Lower lobe of right lung (tissue), 2 donors: ENCODE measurements around the gene ATP13A3. TPM values are rescaled to one million over a fixed set of nuclear protein-coding genes. Genes with fewer than 3 reads are reported as not detected.

Experiments
- ATAC-seq, 2 donors: fragments of 200-7000 bp; cut with Tn5 transposase; one replicate each; pipeline ENCODE4 v1.9.1; 2020 to 2022; ENCODE audit warnings: mild to moderate bottlenecking in 2 of 2, moderate library complexity in 2 of 2
- DNase-seq: peaks from one replicate; pipeline ENCODE4 v3.0.0-alpha.2; 2020
- H3K27ac ChIP-seq: fragments of 200-600 bp; one replicate; pipeline ENCODE4 v1.8.0; 2022
- H3K27me3 ChIP-seq: fragments of 200-600 bp; one replicate; pipeline ENCODE4 v1.8.0; 2022; ENCODE audit warnings: low read depth
- H3K36me3 ChIP-seq: fragments of 200-600 bp; one replicate; pipeline ENCODE4 v1.8.0; 2022; ENCODE audit warnings: mild to moderate bottlenecking
- H3K4me1 ChIP-seq: fragments of 200-600 bp; one replicate; pipeline ENCODE4 v1.8.0; 2022
- H3K4me3 ChIP-seq: fragments of 200-600 bp; one replicate; pipeline ENCODE4 v1.8.0; 2022; ENCODE audit warnings: mild to moderate bottlenecking
- H3K9me3 ChIP-seq: fragments of 200-600 bp; one replicate; pipeline ENCODE4 v1.8.0; 2022
- intact Hi-C: fragments of 100-400 bp; cut with DNase I; formaldehyde crosslinking; loops from one replicate; pipeline ENCODE4 v1.11.0; 2022
- total RNA-seq: library from RNA; stranded (reverse); fragmentation: NEBNext Ultra II Directional; extraction: Animal tissue kit (Norgen Biotek cat#: 25700); gene quantifications from one replicate; pipeline ENCODE4 v1.2.1, GENCODE V29; 2021
- TF ChIP-seq, protein P1 (sequence below): fragments of 200-600 bp; IDR thresholded peaks from one replicate; pipeline ENCODE4 v1.8.0; 2022; ENCODE audit warnings: antibody characterized with exemption, mild to moderate bottlenecking
- donor health status: DM: no; HTN: yes; CAD: no; lungs with severe emphysema.

The ATP13A3 gene
- total RNA-seq, 1 donor from 2014 or later = 84.8 TPM

DNA sequence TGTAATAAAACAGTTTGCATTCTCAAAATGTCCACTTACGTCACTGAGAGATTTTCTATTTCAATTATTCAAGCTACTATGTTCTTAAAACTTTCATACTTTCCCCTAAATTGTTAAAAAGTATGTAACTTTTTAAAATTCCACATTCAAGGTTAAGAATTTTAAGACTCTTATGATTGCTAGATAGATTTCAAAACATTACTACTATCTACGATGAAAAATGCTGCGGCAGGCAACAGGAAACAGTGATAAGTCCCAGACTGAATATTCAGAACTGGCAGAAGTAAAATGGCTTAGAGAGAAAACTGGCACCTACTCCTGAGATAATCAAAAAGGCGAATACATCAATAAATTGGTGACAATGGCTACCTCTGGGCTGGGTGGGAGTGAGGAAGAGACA is 16.2 kb downstream of the ATP13A3 start:
- Histone ChIP-seq H3K36me3 (no peaks in the 10 kb centered on the region), H3K27ac (no peak overlapping the region), H3K4me3 (no peak overlapping the region), H3K9me3 (no peaks in the 10 kb centered on the region), H3K27me3 (no peaks in the 10 kb centered on the region), H3K4me1 (peaks cover 4% of the 10 kb centered on the region)
- intact Hi-C loops = loop anchor here (10.0 kb wide), 1 partner anchor 124 kb away; no protein-coding TSS in a partner anchor
- TF ChIP-seq, protein P1, sequence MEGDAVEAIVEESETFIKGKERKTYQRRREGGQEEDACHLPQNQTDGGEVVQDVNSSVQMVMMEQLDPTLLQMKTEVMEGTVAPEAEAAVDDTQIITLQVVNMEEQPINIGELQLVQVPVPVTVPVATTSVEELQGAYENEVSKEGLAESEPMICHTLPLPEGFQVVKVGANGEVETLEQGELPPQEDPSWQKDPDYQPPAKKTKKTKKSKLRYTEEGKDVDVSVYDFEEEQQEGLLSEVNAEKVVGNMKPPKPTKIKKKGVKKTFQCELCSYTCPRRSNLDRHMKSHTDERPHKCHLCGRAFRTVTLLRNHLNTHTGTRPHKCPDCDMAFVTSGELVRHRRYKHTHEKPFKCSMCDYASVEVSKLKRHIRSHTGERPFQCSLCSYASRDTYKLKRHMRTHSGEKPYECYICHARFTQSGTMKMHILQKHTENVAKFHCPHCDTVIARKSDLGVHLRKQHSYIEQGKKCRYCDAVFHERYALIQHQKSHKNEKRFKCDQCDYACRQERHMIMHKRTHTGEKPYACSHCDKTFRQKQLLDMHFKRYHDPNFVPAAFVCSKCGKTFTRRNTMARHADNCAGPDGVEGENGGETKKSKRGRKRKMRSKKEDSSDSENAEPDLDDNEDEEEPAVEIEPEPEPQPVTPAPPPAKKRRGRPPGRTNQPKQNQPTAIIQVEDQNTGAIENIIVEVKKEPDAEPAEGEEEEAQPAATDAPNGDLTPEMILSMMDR = no peak
- DNase-seq (no peak), ATAC-seq (no peak)

GRCh38 chr3:194469977-194470376 is 16.8 kb downstream of the ATP13A3 start:
- no peak overlapping the region for H3K27ac ChIP-seq
- H3K4me3 ChIP-seq = no peak overlapping the region
- no peaks in the 10 kb centered on the region for H3K27me3 ChIP-seq
- no peak for DNase-seq
- no peaks in the 10 kb centered on the region for H3K36me3 ChIP-seq
- intact Hi-C loops = loop anchor here (10.0 kb wide), 1 partner anchor 125 kb away; no protein-coding TSS in a partner anchor
- ATAC-seq = no peak
- H3K9me3 ChIP-seq = no peaks in the 10 kb centered on the region
- H3K4me1 ChIP-seq = peaks cover 4% of the 10 kb centered on the region
- TF ChIP-seq, protein P1 = no peak

DNA sequence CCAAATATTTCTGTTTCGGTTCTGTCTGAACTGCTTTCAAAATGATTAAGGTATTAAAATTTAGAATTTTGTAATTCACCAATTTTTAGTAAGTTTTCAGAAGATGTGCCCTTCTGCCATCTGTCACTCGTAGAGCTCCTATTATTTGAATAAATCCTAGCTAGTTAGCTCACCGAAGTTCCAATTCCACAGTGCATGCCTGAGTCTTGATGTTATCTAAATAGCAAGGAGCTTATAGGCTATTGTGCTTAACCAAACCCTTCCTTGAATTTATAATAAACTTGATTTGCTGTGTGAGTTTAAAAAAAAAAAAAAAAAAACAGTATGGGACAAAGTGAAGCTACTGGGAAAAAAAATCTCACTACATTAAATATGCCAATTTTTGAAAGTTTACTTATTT is 18.7 kb downstream of the ATP13A3 start:
- H3K4me3 ChIP-seq = no peak overlapping the region
- no peaks in the 10 kb centered on the region for H3K9me3 ChIP-seq
- no peak overlapping the region for H3K27ac ChIP-seq
- DNase-seq (no peak), ATAC-seq (no peak)
- H3K36me3 ChIP-seq = no peaks in the 10 kb centered on the region
- TF ChIP-seq, protein P1 = no peak
- H3K4me1 ChIP-seq = peaks cover 4% of the 10 kb centered on the region
- intact Hi-C loops = no loop called here
- H3K27me3 ChIP-seq = no peaks in the 10 kb centered on the region

- ATAC-seq = no peak
- Histone ChIP-seq H3K27ac (no peak overlapping the region), H3K4me1 (peaks cover 1% of the 10 kb centered on the region), H3K36me3 (no peaks in the 10 kb centered on the region), H3K4me3 (no peak overlapping the region), H3K9me3 (no peaks in the 10 kb centered on the region), H3K27me3 (no peaks in the 10 kb centered on the region)
- intact Hi-C loops = no loop called here
- TF ChIP-seq, protein P1 = no peak
- no peak for DNase-seq
Measured at GRCh38 chr3:194466761-194467356, 19.9 kb downstream of the ATP13A3 start.

- TF ChIP-seq, protein P1 = no peak
- Histone ChIP-seq H3K27me3 (no peaks in the 10 kb centered on the region), H3K27ac (no peak overlapping the region), H3K36me3 (no peaks in the 10 kb centered on the region), H3K9me3 (no peaks in the 10 kb centered on the region), H3K4me1 (no peaks in the 10 kb centered on the region), H3K4me3 (no peak overlapping the region)
- DNase-seq (no peak), ATAC-seq (no peak)
- intact Hi-C loops = no loop called here
Measured at GRCh38 chr3:194465920-194466570, 20.8 kb downstream of the ATP13A3 start.
